HepG2 (cell line): ENCODE data around the gene NLRC5. TPM values are rescaled to one million over a fixed set of nuclear protein-coding genes. Genes with fewer than 3 reads are reported as not detected.
A peak's percentile ranks its signal among the peaks of the same experiment; 100 is the strongest.

Experiments
- ELF3 ChIP-seq: IDR thresholded peaks from 2 replicates; pipeline ENCODE4 v1.6.1; 2016; ENCODE audit warnings: missing genetic modification reagents, missing compliant biosample characterization
- ELK4 ChIP-seq: sonication (generic); formaldehyde crosslinking; IDR thresholded peaks from 2 replicates; pipeline ENCODE4 v1.9.0; 2021; ENCODE audit warnings: missing genetic modification reagents, borderline replicate concordance
- KDM3A ChIP-seq: IDR thresholded peaks from 2 replicates; pipeline ENCODE4 v1.6.1; 2018; ENCODE audit warnings: low read depth, missing compliant biosample characterization
- MAF1 ChIP-seq: sonication (generic); formaldehyde crosslinking; IDR thresholded peaks from 2 replicates; pipeline ENCODE4 v1.5.0; 2020; ENCODE audit warnings: missing genetic modification reagents, borderline replicate concordance
- MYC ChIP-seq: sonication (generic); formaldehyde crosslinking; IDR thresholded peaks from 2 replicates; pipeline ENCODE4 v1.9.0; 2021; ENCODE audit warnings: missing genetic modification reagents, borderline replicate concordance
- NR2F1 ChIP-seq, 2 experiments: fragments of 450-650 bp in 1 of 2; formaldehyde crosslinking in 1 of 2; IDR thresholded peaks; 2 replicates each; pipeline versions ENCODE4 v1.5.0 to v1.6.1; 2016 to 2020; ENCODE audit warnings: mild to moderate bottlenecking in 1 of 2, missing compliant biosample characterization in 1 of 2, missing genetic modification reagents in 1 of 2, moderate library complexity in 1 of 2
- POLR2AphosphoS2 ChIP-seq: IDR thresholded peaks from 2 replicates; pipeline ENCODE4 v1.6.1; 2011; ENCODE audit warnings: low read depth, low read length, improper control_type of control experiment
- RFXAP ChIP-seq: sonication (generic); formaldehyde crosslinking; IDR thresholded peaks from 2 replicates; pipeline ENCODE4 v1.4.0; 2020; ENCODE audit warnings: missing genetic modification reagents, borderline replicate concordance
- STAT5B ChIP-seq: sonication (generic); formaldehyde crosslinking; IDR thresholded peaks from 2 replicates; pipeline ENCODE4 v1.4.0; 2020; ENCODE audit warnings: missing genetic modification reagents
- TBP ChIP-seq: sonication (generic); formaldehyde crosslinking; IDR thresholded peaks from 2 replicates; pipeline ENCODE4 v1.5.0; 2020; ENCODE audit warnings: missing genetic modification reagents
- TFE3 ChIP-seq: IDR thresholded peaks from 2 replicates; pipeline ENCODE4 v1.6.1; 2016
- TSC22D2 ChIP-seq: sonication (generic); formaldehyde crosslinking; IDR thresholded peaks from 2 replicates; pipeline ENCODE4 v1.5.1; 2020; ENCODE audit warnings: missing genetic modification reagents, mild to moderate bottlenecking, borderline replicate concordance
- ZBTB25 ChIP-seq: IDR thresholded peaks from 2 replicates; pipeline ENCODE4 v1.6.1; 2018; ENCODE audit warnings: missing genetic modification reagents
- ZFP91 ChIP-seq: sonication (generic); formaldehyde crosslinking; IDR thresholded peaks from 2 replicates; pipeline ENCODE4 v1.9.0; 2022; ENCODE audit warnings: missing genetic modification reagents, mild to moderate bottlenecking, borderline replicate concordance
- ZNF251 ChIP-seq: sonication (generic); formaldehyde crosslinking; IDR thresholded peaks from 2 replicates; pipeline ENCODE4 v1.9.0; 2021; ENCODE audit warnings: mild to moderate bottlenecking, missing genetic modification reagents
- ZNF362 ChIP-seq: sonication (generic); formaldehyde crosslinking; IDR thresholded peaks from 2 replicates; pipeline ENCODE4 v1.4.0; 2020; ENCODE audit warnings: missing genetic modification reagents, mild to moderate bottlenecking, borderline replicate concordance
- ZNF547 ChIP-seq: sonication (generic); formaldehyde crosslinking; IDR thresholded peaks from 2 replicates; pipeline ENCODE4 v1.5.1; 2020; ENCODE audit warnings: mild to moderate bottlenecking, missing genetic modification reagents
- ZNF563 ChIP-seq: sonication (generic); formaldehyde crosslinking; IDR thresholded peaks from 2 replicates; pipeline ENCODE4 v1.8.0; 2022; ENCODE audit warnings: mild to moderate bottlenecking, moderate library complexity, missing genetic modification reagents
- ZNF878 ChIP-seq: sonication (generic); formaldehyde crosslinking; IDR thresholded peaks from 2 replicates; pipeline ENCODE4 v1.8.1; 2023; ENCODE audit warnings: mild to moderate bottlenecking, missing genetic modification reagents, moderate library complexity
- polyA plus RNA-seq, 8 experiments: library from polyadenylated mRNA; depleted of rRNA in 3 of 8; stranded (reverse) in 7 of 8; unstranded in 1 of 8; fragments of >200 nt; fragmentation: Illumina TruSeq in 4 of 8; extraction: Trizol in 4 of 8; gene quantifications; 2 replicates each; pipeline versions ENCODE4 v1.2.1 to v1.2.3, GENCODE V29; 2011 to 2016; ENCODE audit warnings: low read depth in 4 of 8, missing spikeins in 1 of 8, mixed read lengths in 1 of 8; ENCODE audit not compliant: insufficient read depth in 1 of 8
- total RNA-seq, 5 experiments: library from RNA; depleted of rRNA; stranded (reverse); fragments of >200 nt; fragmentation: Illumina TruSeq; extraction: Trizol; gene quantifications; 2 replicates each; pipeline ENCODE4 v1.2.3, GENCODE V29; 2016; ENCODE audit warnings: low read depth in 1 of 5
- TF ChIP-seq, protein P1 (sequence below): sonication (generic); formaldehyde crosslinking; IDR thresholded peaks from 2 replicates; pipeline ENCODE4 v1.4.0; 2020; ENCODE audit warnings: missing genetic modification reagents

NLRC5 gene
- total and polyA plus RNA-seq, 2 of the 13 experiments (the other 11 are each of a cell fraction or from before 2014, with no cell fraction given) = 6.3 to 12.7 TPM

DNA sequence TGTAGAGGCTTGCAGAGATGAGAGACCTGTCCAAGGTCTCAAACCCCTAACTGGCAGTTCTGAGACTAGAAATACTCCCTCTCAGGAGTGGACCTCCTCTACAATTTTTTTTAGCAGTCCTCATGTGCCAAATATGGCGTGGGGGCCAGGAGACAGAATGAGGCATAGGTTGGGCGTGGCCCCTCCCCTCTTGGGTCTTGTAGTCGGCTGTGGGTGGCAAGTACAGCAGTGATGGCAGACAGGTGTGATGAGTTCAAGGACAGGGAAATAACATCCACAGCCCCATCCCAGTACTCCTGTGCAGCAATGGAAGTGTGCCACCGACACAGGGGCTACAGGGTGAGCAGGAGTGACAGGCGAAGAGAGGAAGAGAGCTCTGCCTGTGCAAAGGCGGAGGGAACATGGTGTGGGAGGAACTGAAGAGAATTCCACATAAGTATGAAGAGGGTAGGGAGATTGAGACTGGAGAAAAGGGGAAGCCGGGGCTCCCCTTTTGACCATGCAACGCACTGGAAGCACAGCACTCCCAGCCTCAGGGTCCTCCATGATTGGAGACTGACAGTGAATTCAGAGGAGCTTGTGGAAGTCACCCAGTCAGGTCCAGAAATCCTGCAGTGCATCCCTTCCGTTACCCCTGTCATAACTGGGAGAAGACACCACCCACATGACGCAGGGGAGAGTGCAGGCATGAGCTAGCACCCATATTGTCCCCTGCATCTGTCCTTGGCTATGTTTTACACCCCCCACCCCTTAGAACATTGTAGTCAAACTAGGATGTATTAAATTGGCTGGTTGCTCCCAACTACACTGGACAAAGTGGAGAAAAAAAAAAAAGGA, 42.4 kb upstream of the NLRC5 start (continued):
- TF ChIP-seq TFE3 (CRISPR knock-in tag) = no peak
- no peak for TF ChIP-seq MYC (CRISPR knock-in tag)
- TF ChIP-seq, protein P1, sequence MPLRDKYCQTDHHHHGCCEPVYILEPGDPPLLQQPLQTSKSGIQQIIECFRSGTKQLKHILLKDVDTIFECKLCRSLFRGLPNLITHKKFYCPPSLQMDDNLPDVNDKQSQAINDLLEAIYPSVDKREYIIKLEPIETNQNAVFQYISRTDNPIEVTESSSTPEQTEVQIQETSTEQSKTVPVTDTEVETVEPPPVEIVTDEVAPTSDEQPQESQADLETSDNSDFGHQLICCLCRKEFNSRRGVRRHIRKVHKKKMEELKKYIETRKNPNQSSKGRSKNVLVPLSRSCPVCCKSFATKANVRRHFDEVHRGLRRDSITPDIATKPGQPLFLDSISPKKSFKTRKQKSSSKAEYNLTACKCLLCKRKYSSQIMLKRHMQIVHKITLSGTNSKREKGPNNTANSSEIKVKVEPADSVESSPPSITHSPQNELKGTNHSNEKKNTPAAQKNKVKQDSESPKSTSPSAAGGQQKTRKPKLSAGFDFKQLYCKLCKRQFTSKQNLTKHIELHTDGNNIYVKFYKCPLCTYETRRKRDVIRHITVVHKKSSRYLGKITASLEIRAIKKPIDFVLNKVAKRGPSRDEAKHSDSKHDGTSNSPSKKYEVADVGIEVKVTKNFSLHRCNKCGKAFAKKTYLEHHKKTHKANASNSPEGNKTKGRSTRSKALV (CRISPR knock-in tag) = no peak
- TF ChIP-seq STAT5B (CRISPR knock-in tag) = no peak
- TF ChIP-seq ZFP91 (CRISPR knock-in tag) = 0 out of 2 replicates have a peak, but pooled peaks have one; percentile 23
- TF ChIP-seq ZBTB25 (CRISPR knock-in tag) = no peak
- peak; percentile 82 for TF ChIP-seq POLR2AphosphoS2
- no peak for TF ChIP-seq ZNF362
- no peak for TF ChIP-seq TBP (CRISPR knock-in tag)
- TF ChIP-seq ZNF878 (CRISPR knock-in tag) = 0 out of 2 replicates have a peak, but pooled peaks have one; percentile 29
- no peak for TF ChIP-seq ELK4 (CRISPR knock-in tag)
- TF ChIP-seq RFXAP = no peak
- TF ChIP-seq KDM3A = no peak
- no peak for TF ChIP-seq MAF1
- no peak for TF ChIP-seq ZNF563 (CRISPR knock-in tag)
- TF ChIP-seq ELF3 (CRISPR knock-in tag) = 0 out of 2 replicates have a peak, but pooled peaks have one; percentile 3
- no peak for TF ChIP-seq ZNF251
- no peak for TF ChIP-seq ZNF547 (CRISPR knock-in tag)
- TF ChIP-seq NR2F1 (CRISPR knock-in tag; IDR thresholded peaks at IDR 0.05) = peak in 1 of 2 experiments; percentile 43; a peak in 1 of 4 replicates
- 0 out of 2 replicates have a peak, but pooled peaks have one; percentile 15 for TF ChIP-seq TSC22D2
